Brain pericyte (primary cell): ENCODE data around the gene MYO15B.

Experiments
- DNase-seq: peaks from one replicate; pipeline ENCODE4 v3.0.0-alpha.2; 2012; ENCODE audit warnings: low read depth, low spot score

MYO15B gene

DNA sequence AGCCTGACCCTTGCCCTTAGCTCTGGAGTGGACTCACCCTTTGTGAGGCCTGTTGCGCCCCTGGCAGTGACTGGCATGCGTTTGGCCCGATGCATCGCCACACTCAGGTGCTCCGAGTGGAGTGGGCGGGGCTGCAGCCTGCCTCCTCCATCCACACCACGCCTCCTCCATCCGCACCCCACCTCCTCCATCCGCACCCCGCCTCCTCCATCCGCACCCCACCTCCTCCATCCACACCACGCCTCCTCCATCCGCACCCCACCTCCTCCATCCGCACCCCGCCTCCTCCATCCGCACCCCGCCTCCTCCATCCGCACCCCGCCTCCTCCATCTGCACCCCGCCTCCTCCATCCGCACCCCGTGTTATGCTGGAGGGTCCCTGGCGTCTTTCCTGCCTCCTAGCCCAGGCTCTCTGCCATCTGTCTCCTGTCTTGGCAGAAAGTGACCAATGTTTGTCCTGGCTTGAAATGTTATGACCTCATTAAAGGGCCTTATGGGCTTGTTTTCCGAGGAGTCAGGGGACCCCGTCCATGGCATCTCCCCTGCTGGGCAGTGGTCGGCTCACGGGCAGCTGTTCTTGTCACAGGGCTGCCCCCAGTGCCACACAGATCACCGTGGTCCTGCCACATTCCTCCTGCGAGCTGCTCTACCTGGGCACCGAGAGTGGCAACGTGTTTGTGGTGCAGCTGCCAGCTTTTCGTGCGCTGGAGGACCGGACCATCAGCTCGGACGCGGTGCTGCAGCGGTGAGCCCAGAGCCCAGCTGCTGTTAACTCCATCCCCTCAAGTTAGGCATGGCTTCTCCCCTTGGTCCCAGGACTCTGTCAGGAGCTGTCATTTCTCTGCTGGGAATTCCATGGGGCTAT, 28.7 kb upstream of the MYO15B start:
- no peak for DNase-seq

DNA sequence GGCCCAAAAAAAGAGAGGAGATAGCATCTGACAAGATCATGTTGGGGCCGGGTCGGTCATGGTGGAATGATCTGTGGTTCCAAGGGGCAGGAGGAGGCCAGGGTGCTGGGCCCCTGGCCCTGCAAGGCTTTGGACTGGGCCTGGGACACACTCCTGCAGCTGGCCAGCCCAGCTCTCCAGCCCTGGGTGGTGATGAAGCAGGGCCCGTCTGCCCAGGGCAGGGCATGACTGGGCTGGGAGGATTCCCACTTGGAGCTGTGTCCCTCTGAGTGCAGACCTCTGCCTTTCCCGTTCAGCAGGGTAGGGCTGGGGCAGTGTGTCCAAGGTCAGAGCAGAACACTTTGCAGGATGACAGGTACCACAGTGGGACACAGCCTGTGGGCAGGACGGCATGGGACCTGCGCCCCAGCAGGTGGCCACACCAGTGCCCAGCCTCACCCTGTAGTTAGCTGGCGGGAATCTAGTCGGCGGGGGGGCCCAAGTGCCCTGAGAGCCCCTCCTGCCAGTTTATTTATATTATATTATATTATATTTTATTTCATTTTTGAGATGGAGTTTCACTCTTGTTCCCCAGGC, 27.6 kb upstream of the MYO15B start:
- no peak for DNase-seq

DNA sequence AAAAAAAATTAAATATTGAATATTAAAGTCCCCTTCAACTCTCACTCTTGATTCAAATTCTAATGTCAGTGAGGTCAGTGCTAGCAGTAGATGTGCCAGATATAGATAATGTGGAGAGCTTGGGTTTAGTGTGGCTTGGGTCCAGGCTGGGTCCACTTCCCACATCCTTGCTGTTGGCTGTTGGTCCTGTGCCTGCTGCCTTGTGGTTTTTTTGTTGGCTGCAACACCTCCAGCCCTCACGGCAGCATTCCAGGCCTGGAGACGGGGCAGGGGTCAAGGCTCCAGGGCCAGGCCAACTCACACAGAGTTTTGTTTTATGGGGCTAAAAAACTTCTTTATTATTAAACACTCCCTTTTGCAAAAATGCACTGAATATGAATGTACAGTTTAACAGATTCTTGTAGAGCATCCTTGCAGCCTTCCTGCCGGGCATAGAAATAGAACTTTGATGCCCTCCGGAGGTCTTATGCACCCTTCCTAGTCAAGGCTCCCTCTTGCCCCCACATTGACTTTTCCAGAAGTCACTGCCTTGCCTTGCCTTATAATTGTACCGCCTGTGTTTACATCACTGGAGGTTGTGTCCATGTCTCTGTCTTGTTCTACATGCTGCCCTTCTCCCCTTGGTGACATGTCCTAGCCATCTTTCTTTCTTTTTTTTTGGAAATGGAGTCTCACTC, 25.5 kb upstream of the MYO15B start:
- DNase-seq, result no peak

DNA sequence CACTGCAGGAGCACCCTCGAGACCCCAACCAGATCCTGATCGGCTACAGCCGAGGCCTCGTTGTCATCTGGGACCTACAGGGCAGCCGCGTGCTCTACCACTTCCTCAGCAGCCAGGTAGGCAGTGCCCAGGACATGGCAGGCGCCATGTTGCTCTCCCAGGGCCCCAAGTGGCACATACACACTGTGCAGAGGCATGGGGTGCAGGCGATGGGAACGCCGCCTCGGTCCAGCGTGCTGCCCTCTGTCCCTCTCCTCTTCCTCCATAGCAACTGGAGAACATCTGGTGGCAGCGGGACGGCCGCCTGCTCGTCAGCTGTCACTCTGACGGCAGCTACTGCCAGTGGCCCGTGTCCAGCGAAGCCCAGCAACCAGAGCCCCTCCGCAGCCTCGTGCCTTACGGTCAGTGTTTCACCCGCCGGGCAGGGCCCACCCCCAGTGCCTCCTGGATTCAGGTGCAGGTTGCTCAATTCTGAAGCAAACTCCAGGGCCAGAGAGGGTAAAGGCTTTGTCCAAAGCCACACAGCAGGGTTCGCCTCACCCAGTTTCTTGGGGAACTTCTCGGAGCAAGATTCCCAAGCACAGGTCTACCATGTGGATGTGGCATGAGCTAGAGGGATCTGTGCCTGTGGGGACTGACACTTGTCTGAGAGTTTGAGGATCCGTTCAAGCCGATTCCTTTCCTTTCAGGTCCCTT, 24.4 kb upstream of the MYO15B start:
- DNase-seq, result no peak

DNA sequence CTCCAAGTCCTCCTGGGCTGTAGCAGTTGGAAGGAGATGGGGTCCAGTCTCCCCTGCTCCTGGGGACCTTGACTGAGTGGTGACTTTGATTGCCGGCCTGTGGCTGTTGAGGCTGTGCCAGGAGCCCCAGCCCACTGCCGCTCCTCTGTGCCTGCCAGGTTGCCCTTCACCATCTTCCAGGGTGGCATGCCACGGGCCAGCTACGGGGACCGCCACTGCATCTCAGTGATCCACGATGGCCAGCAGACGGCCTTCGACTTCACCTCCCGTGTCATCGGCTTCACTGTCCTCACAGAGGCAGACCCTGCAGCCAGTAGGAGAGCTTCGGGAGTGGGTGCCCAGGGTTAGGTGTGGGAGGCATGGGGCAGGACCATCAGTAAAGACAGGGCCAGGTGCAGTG, 23.4 kb upstream of the MYO15B start:
- DNase-seq, result no peak

DNA sequence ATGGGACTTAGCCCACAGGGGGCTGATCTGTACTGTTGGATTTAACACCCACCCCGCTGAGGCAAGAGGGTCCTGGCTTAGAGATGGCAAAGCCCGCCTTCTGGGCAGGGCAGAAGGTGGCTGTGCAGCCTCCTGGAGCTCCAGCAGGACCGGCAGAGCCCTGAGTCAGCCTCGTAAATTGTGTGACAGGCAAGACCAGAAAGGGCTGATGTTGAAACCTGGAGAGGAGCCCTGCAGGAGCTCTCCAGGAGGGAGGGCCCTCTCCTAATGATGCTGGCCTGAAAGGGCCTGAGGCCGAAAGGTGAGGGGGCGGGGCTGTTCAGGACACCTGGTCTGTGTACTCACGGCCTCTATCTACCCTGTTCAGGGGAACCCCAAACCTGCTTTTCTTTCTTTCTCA, 22.5 kb upstream of the MYO15B start:
- DNase-seq, result no peak

DNA sequence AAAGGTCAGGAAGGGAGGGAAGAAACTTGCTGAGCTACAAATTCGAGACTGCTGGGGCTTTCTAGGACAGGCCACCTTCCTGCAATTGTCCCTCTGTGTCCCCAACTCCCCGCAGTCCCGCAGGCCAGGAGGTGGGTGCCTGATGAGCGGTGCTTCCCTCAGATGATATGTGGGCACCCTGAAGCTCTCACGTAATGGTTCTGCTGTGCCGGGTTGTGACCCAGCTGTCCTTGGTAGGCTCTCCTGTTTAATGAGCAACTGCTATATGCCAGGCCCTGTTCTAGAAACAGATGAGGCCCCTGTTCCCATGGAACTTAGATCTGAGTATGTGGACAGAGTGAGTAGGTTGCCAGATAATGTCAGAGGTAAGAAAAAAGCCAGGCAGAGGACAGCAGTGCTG, 22.0 kb upstream of the MYO15B start:
- no peak for DNase-seq

DNA sequence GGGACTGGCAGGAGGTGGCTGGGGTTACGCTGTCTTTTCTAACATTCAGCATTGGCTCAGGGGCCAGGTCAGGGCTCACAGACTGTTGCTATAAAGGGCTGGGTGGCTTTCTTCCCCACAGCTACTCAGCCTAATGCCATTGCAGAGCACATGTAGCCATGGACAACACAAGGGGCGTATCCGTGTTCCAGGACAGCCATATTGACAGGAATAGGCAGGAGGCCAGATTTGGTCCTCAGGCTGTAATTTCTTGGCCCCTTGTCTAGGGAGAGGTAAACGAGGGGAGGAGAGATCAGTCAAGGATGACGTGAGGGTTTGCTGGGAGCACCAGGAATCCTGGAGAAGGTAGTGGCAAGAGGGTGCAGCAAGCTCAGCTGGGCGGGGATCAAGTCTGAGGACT, 21.2 kb upstream of the MYO15B start:
- DNase-seq, result no peak

DNA sequence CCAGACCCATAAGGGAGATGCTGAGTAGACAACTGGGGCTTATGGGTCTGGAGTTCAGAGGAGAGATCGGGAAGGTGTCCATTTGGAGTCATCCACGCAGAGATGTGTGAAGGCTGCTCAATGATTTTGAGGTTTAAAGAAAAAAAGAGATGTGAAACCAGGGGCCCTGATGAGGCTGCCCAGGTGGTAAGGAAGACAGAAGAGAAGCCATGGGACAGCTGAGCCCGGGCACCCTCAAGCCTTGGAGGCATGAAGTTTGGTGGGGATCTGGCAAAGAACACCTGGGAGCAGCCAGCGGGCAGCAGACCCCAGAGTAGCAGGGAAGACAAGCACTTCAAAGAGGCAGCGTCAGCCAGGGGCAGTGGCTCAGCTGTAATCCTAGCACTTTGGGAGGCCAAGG, 20.8 kb upstream of the MYO15B start:
- no peak for DNase-seq

DNA sequence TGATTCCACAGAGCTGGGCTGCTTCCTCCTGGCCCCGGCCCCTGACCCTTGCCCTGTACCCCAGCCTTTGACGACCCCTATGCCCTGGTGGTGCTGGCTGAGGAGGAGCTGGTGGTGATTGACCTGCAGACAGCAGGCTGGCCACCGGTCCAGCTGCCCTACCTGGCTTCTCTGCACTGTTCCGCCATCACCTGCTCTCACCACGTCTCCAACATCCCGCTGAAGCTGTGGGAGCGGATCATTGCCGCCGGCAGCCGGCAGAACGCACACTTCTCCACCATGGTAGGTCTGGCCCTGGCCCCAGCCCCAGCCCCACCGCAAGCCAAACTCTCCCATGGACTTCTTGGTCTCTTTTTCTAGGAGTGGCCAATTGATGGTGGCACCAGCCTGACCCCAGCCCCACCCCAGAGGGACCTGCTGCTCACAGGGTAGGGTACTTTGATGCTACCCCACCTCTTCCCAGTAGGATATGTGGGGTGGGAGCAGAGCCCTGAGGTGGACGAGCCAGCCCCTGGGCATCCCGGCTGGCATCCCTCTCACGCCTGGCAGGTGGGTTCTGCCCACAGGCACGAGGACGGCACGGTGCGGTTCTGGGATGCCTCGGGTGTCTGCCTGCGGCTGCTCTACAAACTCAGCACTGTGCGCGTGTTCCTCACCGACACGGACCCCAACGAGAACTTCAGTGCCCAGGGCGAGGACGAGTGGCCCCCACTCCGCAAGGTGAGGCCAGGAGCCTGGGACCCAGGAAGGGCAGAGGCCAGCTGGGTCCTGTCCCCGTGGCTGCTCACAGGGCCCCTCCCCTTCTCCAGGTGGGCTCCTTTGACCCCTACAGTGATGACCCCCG, 19.0 kb upstream of the MYO15B start:
- DNase-seq, result no peak

DNA sequence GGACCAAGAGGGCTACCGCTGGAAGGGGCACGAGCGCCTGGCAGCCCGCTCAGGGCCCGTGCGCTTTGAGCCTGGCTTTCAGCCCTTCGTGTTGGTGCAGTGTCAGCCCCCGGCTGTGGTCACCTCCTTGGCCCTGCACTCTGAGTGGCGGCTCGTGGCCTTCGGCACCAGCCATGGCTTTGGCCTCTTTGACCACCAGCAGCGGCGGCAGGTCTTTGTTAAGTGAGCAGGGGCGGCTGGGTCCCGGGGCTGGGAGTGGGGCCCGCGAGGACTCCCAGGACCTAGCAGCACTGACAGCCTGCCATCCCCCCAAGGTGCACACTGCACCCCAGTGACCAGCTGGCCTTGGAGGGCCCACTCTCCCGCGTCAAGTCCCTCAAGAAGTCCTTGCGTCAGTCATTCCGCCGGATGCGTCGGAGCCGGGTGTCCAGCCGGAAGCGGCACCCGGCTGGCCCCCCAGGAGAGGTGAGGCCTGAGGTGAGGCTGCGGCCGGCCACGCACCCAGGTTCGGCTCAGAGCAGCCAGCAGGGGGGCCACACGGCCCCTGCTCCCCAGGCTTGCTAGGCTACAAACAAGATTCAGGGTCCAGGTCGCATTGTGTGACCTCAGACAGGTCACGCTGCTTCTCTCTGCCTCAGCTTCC, 17.4 kb upstream of the MYO15B start:
- no peak for DNase-seq

DNA sequence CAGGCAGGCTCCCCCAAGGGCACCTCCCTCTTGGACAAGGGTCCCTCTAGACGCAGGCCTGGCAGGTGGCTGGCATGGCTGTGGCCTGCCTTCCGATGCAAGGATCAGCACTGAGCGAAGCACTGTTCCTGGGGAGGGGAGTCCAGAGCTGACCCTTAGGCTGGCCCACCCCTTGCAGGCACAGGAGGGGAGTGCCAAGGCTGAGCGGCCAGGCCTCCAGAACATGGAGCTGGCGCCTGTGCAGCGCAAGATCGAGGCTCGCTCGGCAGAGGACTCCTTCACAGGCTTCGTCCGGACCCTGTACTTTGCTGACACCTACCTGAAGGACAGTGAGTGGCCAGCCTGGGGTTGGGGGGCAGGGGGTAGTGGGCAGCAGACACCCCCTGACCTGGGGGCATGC, 16.8 kb upstream of the MYO15B start:
- no peak for DNase-seq

DNA sequence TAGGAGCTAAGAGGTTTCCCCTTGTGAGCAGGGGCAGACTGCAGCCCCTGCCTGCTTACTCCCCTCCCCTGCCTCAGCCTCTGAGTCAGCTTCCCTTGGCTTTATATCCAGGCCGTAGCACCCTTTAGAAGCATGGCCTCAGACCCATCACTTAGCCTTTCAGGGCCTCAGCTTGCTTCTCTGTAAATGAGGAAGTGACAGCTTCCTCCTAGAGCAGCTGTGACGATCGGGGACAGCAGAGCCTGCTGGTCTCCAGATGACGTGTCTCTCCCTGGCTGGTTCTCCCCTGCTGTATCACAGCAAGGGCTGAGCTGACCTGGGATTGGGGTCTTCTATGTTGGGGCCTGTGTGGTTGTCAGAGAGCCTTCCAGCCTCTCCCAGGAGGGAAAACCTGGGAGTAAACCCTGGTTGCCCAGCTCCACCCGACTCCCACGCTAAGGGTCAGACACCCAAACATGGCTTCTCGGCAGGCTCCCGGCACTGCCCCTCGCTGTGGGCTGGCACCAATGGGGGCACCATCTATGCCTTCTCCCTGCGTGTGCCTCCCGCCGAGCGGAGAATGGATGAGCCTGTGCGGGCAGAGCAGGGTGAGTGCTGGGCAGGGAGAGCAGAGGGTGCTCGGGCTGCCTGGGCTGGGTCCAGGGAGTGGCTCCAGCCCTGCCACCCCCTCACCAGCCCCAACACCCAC, 16.3 kb upstream of the MYO15B start:
- no peak for DNase-seq

DNA sequence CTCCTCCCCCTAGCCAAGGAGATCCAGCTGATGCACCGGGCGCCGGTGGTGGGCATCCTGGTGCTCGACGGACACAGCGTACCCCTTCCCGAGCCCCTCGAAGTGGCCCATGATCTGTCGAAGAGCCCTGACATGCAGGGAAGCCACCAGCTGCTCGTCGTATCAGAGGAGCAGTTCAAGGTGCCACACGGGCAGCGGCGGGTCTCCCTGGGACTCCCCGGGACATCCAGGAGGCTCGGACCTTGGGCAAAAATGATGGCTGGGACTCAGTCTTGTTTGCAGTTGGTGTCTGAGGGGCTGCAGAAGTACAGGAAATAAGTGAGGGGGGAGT, 15.8 kb upstream of the MYO15B start:
- no peak for DNase-seq

DNA sequence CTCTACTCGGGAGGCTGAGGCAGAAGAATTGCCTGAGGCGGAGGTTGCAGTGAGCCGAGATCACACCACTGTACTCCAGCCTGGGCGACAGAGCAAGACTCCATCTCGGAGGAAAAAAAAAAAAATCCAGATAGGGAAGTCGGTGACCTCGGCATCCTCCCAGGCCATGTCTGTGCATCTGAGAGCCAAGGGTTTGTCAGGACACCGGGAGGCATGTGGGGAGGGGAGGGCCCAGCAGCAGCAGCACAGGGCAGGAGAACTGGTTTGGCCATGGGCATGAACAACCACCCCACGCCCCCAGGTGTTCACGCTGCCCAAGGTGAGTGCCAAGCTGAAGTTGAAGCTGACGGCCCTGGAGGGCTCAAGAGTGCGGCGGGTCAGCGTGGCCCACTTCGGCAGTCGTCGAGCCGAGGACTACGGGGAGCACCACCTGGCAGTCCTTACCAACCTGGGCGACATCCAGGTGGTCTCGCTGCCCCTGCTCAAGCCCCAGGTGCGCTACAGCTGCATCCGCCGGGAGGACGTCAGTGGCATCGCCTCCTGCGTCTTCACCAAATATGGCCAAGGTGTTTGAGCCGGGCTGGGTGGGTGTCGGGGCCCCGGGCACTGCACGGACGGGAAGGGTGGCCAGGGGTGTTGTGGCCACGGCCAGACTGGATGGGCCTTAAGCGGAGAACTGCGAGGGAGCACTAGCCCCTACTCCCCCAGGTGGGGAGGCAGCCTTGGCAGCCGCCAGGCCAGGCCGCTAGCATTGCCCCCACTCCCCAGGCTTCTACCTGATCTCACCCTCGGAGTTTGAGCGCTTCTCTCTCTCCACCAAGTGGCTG, 14.7 kb upstream of the MYO15B start:
- no peak for DNase-seq

DNA sequence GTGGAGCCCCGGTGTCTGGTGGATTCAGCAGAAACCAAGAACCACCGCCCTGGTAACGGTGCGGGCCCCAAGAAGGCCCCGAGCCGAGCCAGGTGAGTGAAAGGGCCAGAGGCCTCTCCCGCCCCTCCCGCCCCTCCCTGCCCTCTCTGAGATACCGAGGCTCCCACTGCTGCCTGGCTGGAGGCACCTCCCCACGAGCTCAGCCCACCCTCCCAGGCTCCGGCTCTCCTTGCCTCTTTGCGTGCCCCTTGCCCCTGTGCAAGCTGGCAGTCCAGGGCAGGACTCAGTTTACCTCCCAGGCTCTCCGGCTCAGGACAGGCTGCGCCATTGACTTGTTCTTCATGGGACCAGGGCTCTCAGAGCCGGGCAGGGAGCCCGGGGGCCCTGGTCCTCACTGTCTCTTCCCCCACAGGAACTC, 14.1 kb upstream of the MYO15B start:
- DNase-seq, result no peak

DNA sequence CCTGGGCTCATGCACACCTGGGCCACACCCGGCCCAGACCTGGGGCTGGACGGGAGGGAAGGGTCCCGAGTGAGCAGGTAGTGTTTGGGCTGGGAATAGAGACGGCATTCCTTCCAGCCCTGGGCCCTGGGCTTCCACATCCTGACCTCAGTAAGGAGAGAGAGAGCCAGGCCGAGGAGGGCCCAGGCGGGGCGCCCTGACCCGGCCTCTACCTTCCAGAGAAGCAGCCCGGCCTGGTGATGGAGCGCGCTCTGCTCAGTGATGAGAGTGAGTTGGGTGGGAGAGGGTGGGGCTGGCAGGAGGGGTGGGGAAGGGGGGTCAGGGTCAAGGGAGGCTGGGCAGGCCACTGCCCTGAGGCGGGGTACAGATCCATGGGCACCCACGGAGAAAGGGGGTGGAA, 13.6 kb upstream of the MYO15B start:
- no peak for DNase-seq

DNA sequence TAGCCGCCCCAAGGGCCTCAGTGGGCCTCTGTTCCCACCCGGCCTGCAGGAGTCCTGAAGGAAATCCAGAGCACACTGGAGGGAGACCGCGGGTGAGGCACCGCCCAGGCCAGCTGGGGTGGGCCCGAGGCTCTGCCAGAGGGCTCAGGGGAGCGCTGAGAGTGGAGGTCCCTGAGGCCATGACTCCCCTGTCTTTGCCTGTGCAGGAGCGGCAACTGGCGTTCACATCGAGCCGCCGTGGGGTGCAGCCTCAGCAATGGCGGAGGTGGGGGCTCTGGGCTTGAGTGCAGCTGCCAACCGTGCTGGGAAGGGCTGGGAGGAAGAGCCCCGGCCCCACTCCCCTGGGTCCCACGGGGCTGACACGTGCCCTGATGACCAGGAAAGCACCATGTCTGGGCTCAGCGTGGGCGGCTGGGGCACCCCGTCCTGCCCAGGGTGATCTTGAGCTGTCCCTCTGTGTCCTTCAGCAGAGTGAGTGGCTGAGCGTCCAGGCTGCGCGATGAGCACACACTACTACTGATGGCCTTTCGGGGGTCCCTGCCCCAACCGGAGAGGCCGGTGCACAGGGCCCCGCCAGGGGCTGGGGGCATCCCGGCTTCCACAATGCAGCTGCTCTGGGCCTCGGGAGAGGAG, 13.1 kb upstream of the MYO15B start:
- DNase-seq, result no peak

DNA sequence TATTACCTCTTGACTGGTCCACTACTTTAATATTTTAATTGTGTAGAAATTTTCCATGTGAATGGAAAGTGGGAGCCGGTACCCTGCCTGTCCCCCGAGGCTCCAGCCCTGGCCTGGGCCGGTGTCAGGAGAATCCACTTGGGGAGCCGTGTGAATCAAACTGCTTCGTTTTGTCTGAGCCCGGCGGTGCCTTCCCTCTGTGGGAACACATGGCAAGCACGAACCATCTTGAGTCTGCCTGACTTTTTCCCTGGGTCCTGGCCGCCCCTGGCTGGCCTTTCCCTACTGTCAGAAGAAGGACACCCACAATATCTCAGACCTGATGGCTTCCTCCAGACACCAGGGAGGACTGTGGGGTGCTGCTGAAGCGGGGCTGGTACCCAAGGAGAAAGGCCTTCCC, 12.4 kb upstream of the MYO15B start:
- DNase-seq, result no peak
